Measurements from ENCODE around the gene KRT79. TPM values are rescaled to one million over a fixed set of nuclear protein-coding genes. Genes with fewer than 3 reads are reported as not detected.

The KRT79 gene
- total and polyA plus RNA-seq, 2 of the 8 experiments (the other 6 are each of a cell fraction or from before 2014, with no cell fraction given) = not detected

GRCh38 chr12:52784909-52785308 is 49.2 kb downstream of the KRT79 start:
- Histone ChIP-seq H3K4me3 (ENCODE audit: extremely low read depth in 1 of 4, insufficient read depth in 2 of 4, low read depth in 3 of 4, low read length in 4 of 4) (no peak overlapping the region), H3K56ac (replicated peaks; ENCODE audit: insufficient read length, low read depth, low read length) (no peak overlapping the region), H2AK5ac (ENCODE audit: low read depth, low read length) (no peak overlapping the region), H2AFZ (ENCODE audit: low read length) (no peak overlapping the region), H3K14ac (ENCODE audit: insufficient read length) (no peak overlapping the region), H3K27me3 (replicated peaks in 1 of 4; ENCODE audit: control insufficient read depth in 3 of 4, extremely low read depth in 1 of 4, insufficient read depth in 3 of 4, low read length in 3 of 4) (no peaks in the 10 kb centered on the region), H3K4ac (replicated peaks; ENCODE audit: insufficient read length, low read depth, low read length) (no peak overlapping the region), H2BK120ac (replicated peaks; ENCODE audit: low read depth, low read length) (no peak overlapping the region), H2BK12ac (ENCODE audit: low read depth, low read length) (no peak overlapping the region), H3K23ac (ENCODE audit: insufficient read length) (no peak overlapping the region), H4K91ac (replicated peaks; ENCODE audit: insufficient read length, low read length) (no peak overlapping the region), H3K9ac (replicated peaks in 1 of 4; ENCODE audit: extremely low read depth in 1 of 4, low read depth in 3 of 4, low read length in 3 of 4) (no peak overlapping the region), H4K20me1 (replicated peaks in 1 of 2; ENCODE audit: control insufficient read depth in 1 of 2, insufficient read depth in 2 of 2, low read length in 2 of 2) (no peaks in the 10 kb centered on the region), H3K4me2 (ENCODE audit: insufficient read depth in 1 of 2, low read depth in 2 of 2, low read length in 2 of 2) (no peak overlapping the region), H3K9me3 (ENCODE audit: insufficient read depth in 2 of 2, low read depth in 1 of 2, low read length in 1 of 2) (no peaks in the 10 kb centered on the region), H2BK20ac (ENCODE audit: low read length) (no peak overlapping the region), H3K79me1 (ENCODE audit: low read depth, low read length) (no peaks in the 10 kb centered on the region), H4K8ac (ENCODE audit: extremely low read depth, insufficient read depth, low read length) (no peak overlapping the region), H3K36me3 (ENCODE audit: control insufficient read depth in 2 of 4, insufficient read depth in 4 of 4, low read length in 3 of 4) (no peaks in the 10 kb centered on the region), H3K23me2 (ENCODE audit: low read depth, low read length) (no peaks in the 10 kb centered on the region), H2BK15ac (ENCODE audit: low read length) (no peak overlapping the region), H3K18ac (ENCODE audit: extremely low read depth, low read length) (no peak overlapping the region), H3K79me2 (ENCODE audit: control insufficient read depth in 1 of 2, insufficient read depth in 2 of 2, low read length in 2 of 2) (no peaks in the 10 kb centered on the region), H4K5ac (ENCODE audit: insufficient read length, low read depth, low read length) (no peak overlapping the region), H3K27ac (ENCODE audit: low read depth, low read length) (no peak overlapping the region), H2BK5ac (ENCODE audit: low read depth, low read length) (no peak overlapping the region), H3K4me1 (replicated peaks in 1 of 4; ENCODE audit: control insufficient read depth in 3 of 4, insufficient read depth in 4 of 4, low read length in 3 of 4) (no peaks in the 10 kb centered on the region)
- 85% methylated on average over 3 of the region's 3 CpGs; no CpG with 5 or more reads in 1 of the 2 experiments for WGBS, 2 experiments (ENCODE audit: extremely low coverage in 1 of 2, insufficient coverage in 1 of 2, insufficient read length in 1 of 2, insufficient replicate concordance in 2 of 2, low coverage in 1 of 2, low lambda C conversion rate in 2 of 2, missing lambda C conversion rate in 1 of 2)
- TF ChIP-seq SIX5 (IDR thresholded peaks at IDR 0.05; ENCODE audit: low read depth, low read length) = no peak
- TF ChIP-seq MAFK (IDR thresholded peaks at IDR 0.05; ENCODE audit: low read depth, low read length) = no peak
- TF ChIP-seq TEAD4 (IDR thresholded peaks at IDR 0.05; ENCODE audit: low read depth, low read length) = no peak
- CTCF ChIA-PET (ENCODE audit: partially characterized antibody) = interaction anchor here (0.9 kb wide), 1 partner anchor 203 kb away, joined by 3 read pairs; no protein-coding TSS in a partner anchor
- POLR2A ChIA-PET (ENCODE audit: partially characterized antibody) = no interaction called here
- FAIRE-seq (no peak), DNase-seq (ENCODE audit: low read depth in 1 of 2, low spot score in 2 of 2) (no peak)

Data from H1 (cell line).